Measurements from ENCODE around the gene ZFHX3.

The ZFHX3 gene

GRCh38 chr16:73058616-73059409 lies 10.9 kb upstream of the ZFHX3 start:
- no peak for DNase-seq (ENCODE audit: low read depth)
- peak overlapping the region; percentile 66 for H3K4me3 ChIP-seq (ENCODE audit: low read depth, low read length)

- DNase-seq (ENCODE audit: low read depth), result no peak
- peak overlapping the region; percentile 66 for H3K4me3 ChIP-seq (ENCODE audit: low read depth, low read length)
Measured at GRCh38 chr16:73058221-73058615, 10.3 kb upstream of the ZFHX3 start.

GRCh38 chr16:73057291-73058210 lies 9.6 kb upstream of the ZFHX3 start:
- peak overlapping the region; percentile 66 for H3K4me3 ChIP-seq (ENCODE audit: low read depth, low read length)
- no peak for DNase-seq (ENCODE audit: low read depth)

GRCh38 chr16:73056921-73057290 lies 9.0 kb upstream of the ZFHX3 start:
- DNase-seq (ENCODE audit: low read depth), result no peak
- peak overlapping the region; percentile 66 for H3K4me3 ChIP-seq (ENCODE audit: low read depth, low read length)

- H3K4me3 ChIP-seq (ENCODE audit: low read depth, low read length), result peak overlapping the region; percentile 66
- no peak for DNase-seq (ENCODE audit: low read depth)
Measured at GRCh38 chr16:73056448-73056847, 8.5 kb upstream of the ZFHX3 start.

- H3K4me3 ChIP-seq (ENCODE audit: low read depth, low read length), result peak overlapping the region; percentile 21
- peak; percentile 64 for DNase-seq (ENCODE audit: low read depth)
Measured at GRCh38 chr16:73054813-73055482, 7.0 kb upstream of the ZFHX3 start.

GRCh38 chr16:73054498-73054812 lies 6.5 kb upstream of the ZFHX3 start:
- DNase-seq (ENCODE audit: low read depth), result no peak
- no peak overlapping the region for H3K4me3 ChIP-seq (ENCODE audit: low read depth, low read length)

GRCh38 chr16:73054125-73054484 lies 6.2 kb upstream of the ZFHX3 start:
- no peak for DNase-seq (ENCODE audit: low read depth)
- H3K4me3 ChIP-seq (ENCODE audit: low read depth, low read length), result no peak overlapping the region

- DNase-seq (ENCODE audit: low read depth), result no peak
- no peak overlapping the region for H3K4me3 ChIP-seq (ENCODE audit: low read depth, low read length)
Measured at GRCh38 chr16:73053364-73054124, 5.6 kb upstream of the ZFHX3 start.

GRCh38 chr16:73053038-73053363 lies 5.1 kb upstream of the ZFHX3 start:
- DNase-seq (ENCODE audit: low read depth), result no peak
- no peak overlapping the region for H3K4me3 ChIP-seq (ENCODE audit: low read depth, low read length)

GRCh38 chr16:73052576-73052975 lies 4.6 kb upstream of the ZFHX3 start:
- no peak for DNase-seq (ENCODE audit: low read depth)
- no peak overlapping the region for H3K4me3 ChIP-seq (ENCODE audit: low read depth, low read length)

GRCh38 chr16:73051961-73052360 lies 4.0 kb upstream of the ZFHX3 start:
- DNase-seq (ENCODE audit: low read depth), result no peak
- no peak overlapping the region for H3K4me3 ChIP-seq (ENCODE audit: low read depth, low read length)

GRCh38 chr16:73051226-73051625 lies 3.3 kb upstream of the ZFHX3 start:
- DNase-seq (ENCODE audit: low read depth), result no peak
- no peak overlapping the region for H3K4me3 ChIP-seq (ENCODE audit: low read depth, low read length)

- no peak for DNase-seq (ENCODE audit: low read depth)
- no peak overlapping the region for H3K4me3 ChIP-seq (ENCODE audit: low read depth, low read length)
Measured at GRCh38 chr16:73050201-73051099, 2.5 kb upstream of the ZFHX3 start.

GRCh38 chr16:73049511-73049910 lies 1.6 kb upstream of the ZFHX3 start:
- no peak for DNase-seq (ENCODE audit: low read depth)
- no peak overlapping the region for H3K4me3 ChIP-seq (ENCODE audit: low read depth, low read length)

- H3K4me3 ChIP-seq (ENCODE audit: low read depth, low read length), result no peak overlapping the region
- DNase-seq (ENCODE audit: low read depth), result no peak
Measured at GRCh38 chr16:73049091-73049490, 1.2 kb upstream of the ZFHX3 start.

- H3K4me3 ChIP-seq (ENCODE audit: low read depth, low read length), result peak overlapping the region; percentile 67
- DNase-seq (ENCODE audit: low read depth), result no peak
Measured at GRCh38 chr16:73048292-73049080, 558 bp upstream of the ZFHX3 start.

- peak overlapping the region; percentile 67 for H3K4me3 ChIP-seq (ENCODE audit: low read depth, low read length)
- DNase-seq (ENCODE audit: low read depth), result no peak
Measured at GRCh38 chr16:73047221-73047535, 750 bp downstream of the ZFHX3 start.

Measured in skeletal muscle cell (primary cell).